Measurements from ENCODE around the gene DOCK9. TPM values are rescaled to one million over a fixed set of nuclear protein-coding genes. Genes with fewer than 3 reads are reported as not detected.

The DOCK9 gene
- total RNA-seq, 1 experiment from 2014 or later = 30.5 TPM

DNA sequence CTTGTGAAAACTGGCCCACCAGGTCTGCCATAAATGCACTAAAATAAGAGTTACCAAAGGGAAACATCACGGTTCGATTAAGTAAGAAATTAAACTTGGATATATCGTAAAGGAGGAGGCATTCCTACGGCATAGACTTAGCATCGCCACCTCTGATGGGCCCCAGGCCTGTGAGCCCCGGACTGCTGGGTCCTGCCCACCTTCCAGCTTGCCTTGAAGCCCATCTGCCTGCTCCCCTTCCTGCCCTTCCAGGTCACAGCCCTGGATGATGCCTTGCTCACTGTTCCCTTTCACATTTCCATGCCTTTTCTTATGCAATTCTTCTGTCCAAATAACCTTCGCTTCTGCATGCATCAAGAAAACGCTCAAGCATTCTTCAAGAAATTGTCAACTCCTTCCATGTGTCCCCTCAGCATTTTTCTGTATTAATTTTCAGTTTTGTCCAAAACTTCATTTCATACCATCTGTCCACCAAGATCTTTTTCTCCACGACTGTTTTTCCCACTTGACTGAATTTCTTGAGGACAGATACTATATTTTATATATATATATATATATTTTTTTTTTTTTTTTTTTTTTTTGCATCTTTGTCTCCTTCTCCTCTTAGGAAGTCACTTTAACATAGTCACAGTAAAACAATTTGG, 91.2 kb downstream of the DOCK9 start:
- ChIA-PET CTCF (no interaction called here), POLR2A (no interaction called here)
- H3K36me3 ChIP-seq (ENCODE audit: control insufficient read depth, insufficient read depth, low read length) = no peaks in the 10 kb centered on the region
- no TSS peak for BruUV-seq (replicated peaks)
- H3K27me3 ChIP-seq (ENCODE audit: control insufficient read depth, insufficient read depth, low read length) = no peaks in the 10 kb centered on the region
- no peaks in the 10 kb centered on the region for H3K4me1 ChIP-seq (ENCODE audit: control insufficient read depth, insufficient read depth, low read length)
- in situ Hi-C loops (cut with HindIII; ENCODE audit: low pct_unique_long_range_greater_than_20kb, low sequenced_read_pairs) = no loop called here
- no peaks in the 10 kb centered on the region for H3K9me3 ChIP-seq (ENCODE audit: control insufficient read depth, insufficient read depth, low read depth, low read length)
- intact Hi-C loops (cut with micrococcal nuclease; ENCODE audit: unreplicated experiment) = no loop called here
- ATAC-seq (no peak), DNase-seq (ENCODE audit: low read depth, low spot score) (no peak)
- no peak overlapping the region for H3K27ac ChIP-seq (ENCODE audit: low read length)
- H3K4me3 ChIP-seq (ENCODE audit: low read depth in 2 of 2, low read length in 2 of 2) = no peak overlapping the region
- TF ChIP-seq CTCF (IDR thresholded peaks at IDR 0.05) (no peak), SIN3A (IDR thresholded peaks at IDR 0.05; ENCODE audit: borderline replicate concordance, insufficient read depth, low read depth, low read length) (no peak), TCF7L2 (IDR thresholded peaks at IDR 0.05; ENCODE audit: low read depth, low read length) (no peak), POLR2AphosphoS5 (IDR thresholded peaks at IDR 0.05; ENCODE audit: low read depth, low read length) (no peak), REST (IDR thresholded peaks at IDR 0.05; ENCODE audit: insufficient read depth in 1 of 2, low read depth in 2 of 2, low read length in 1 of 2) (no peak)

- Histone ChIP-seq H3K36me3 (ENCODE audit: control insufficient read depth, insufficient read depth, low read length) (no peaks in the 10 kb centered on the region; the same call in 1 of the 2 replicates), H3K9me3 (ENCODE audit: control insufficient read depth, insufficient read depth, low read depth, low read length) (no peaks in the 10 kb centered on the region), H3K4me1 (ENCODE audit: control insufficient read depth, insufficient read depth, low read length) (no peaks in the 10 kb centered on the region), H3K27ac (ENCODE audit: low read length) (no peak overlapping the region), H3K4me3 (ENCODE audit: low read depth in 2 of 2, low read length in 2 of 2) (no peak overlapping the region), H3K27me3 (ENCODE audit: control insufficient read depth, insufficient read depth, low read length) (no peaks in the 10 kb centered on the region)
- DNase-seq (ENCODE audit: low read depth, low spot score) (no peak), ATAC-seq (no peak)
- POLR2A ChIA-PET = no interaction called here
- CTCF ChIA-PET = no interaction called here
- TF ChIP-seq TCF7L2 (IDR thresholded peaks at IDR 0.05; ENCODE audit: low read depth, low read length) (no peak), POLR2AphosphoS5 (IDR thresholded peaks at IDR 0.05; ENCODE audit: low read depth, low read length) (no peak), REST (IDR thresholded peaks at IDR 0.05; ENCODE audit: insufficient read depth in 1 of 2, low read depth in 2 of 2, low read length in 1 of 2) (no peak), SIN3A (IDR thresholded peaks at IDR 0.05; ENCODE audit: borderline replicate concordance, insufficient read depth, low read depth, low read length) (no peak), CTCF (IDR thresholded peaks at IDR 0.05) (no peak)
- intact Hi-C loops (cut with micrococcal nuclease; ENCODE audit: unreplicated experiment) (no loop called here), in situ Hi-C loops (cut with HindIII; ENCODE audit: low pct_unique_long_range_greater_than_20kb, low sequenced_read_pairs) (no loop called here)
- BruUV-seq (replicated peaks) = no TSS peak
Measured at GRCh38 chr13:98885600-98885999, 92.3 kb downstream of the DOCK9 start.

Measured in Panc1 (cell line).